ENCODE data around the gene PLEK2.

Gene PLEK2

GRCh38 chr14:67411820-67412421 lies at the start of gene PLEK2:
Gene PLEK2 (minus strand): TSS chr14:67412165. CDS start chr14:67412059, 106 bp downstream.
- H3K27me3 ChIP-seq (ENCODE audit: insufficient read depth, low read depth, severe bottlenecking) = no peaks in the 10 kb centered on the region
- DNase-seq = no peak
- H3K36me3 ChIP-seq = no peaks in the 10 kb centered on the region
- no peaks in the 10 kb centered on the region for H3K9me3 ChIP-seq (ENCODE audit: severe bottlenecking)
- no peak within 1 kb of the TSS for H3K27ac ChIP-seq
- TF ChIP-seq CTCF (IDR thresholded peaks at IDR 0.05; ENCODE audit: low read depth, low read length) = no peak
- no peak within 1 kb of the TSS for H3K4me3 ChIP-seq (ENCODE audit: low read depth, low read length)

- no peak for DNase-seq
- no peak for TF ChIP-seq CTCF (IDR thresholded peaks at IDR 0.05; ENCODE audit: low read depth, low read length)
- Histone ChIP-seq H3K27me3 (ENCODE audit: insufficient read depth, low read depth, severe bottlenecking) (no peaks in the 10 kb centered on the region), H3K36me3 (no peaks in the 10 kb centered on the region), H3K27ac (no peak overlapping the region), H3K4me3 (ENCODE audit: low read depth, low read length) (no peak overlapping the region), H3K9me3 (ENCODE audit: severe bottlenecking) (peaks cover 2% of the 10 kb centered on the region)
Observed at GRCh38 chr14:67461341-67461985, 49.5 kb upstream of the PLEK2 start.

GRCh38 chr14:67459336-67459735 lies 47.4 kb upstream of the PLEK2 start:
- no peak for TF ChIP-seq CTCF (IDR thresholded peaks at IDR 0.05; ENCODE audit: low read depth, low read length)
- Histone ChIP-seq H3K36me3 (no peaks in the 10 kb centered on the region), H3K27me3 (ENCODE audit: insufficient read depth, low read depth, severe bottlenecking) (no peaks in the 10 kb centered on the region), H3K9me3 (ENCODE audit: severe bottlenecking) (peaks cover 2% of the 10 kb centered on the region), H3K27ac (no peak overlapping the region), H3K4me3 (ENCODE audit: low read depth, low read length) (no peak overlapping the region)
- DNase-seq = no peak

- H3K36me3 ChIP-seq = no peaks in the 10 kb centered on the region
- H3K27me3 ChIP-seq (ENCODE audit: insufficient read depth, low read depth, severe bottlenecking) = no peaks in the 10 kb centered on the region
- TF ChIP-seq CTCF (IDR thresholded peaks at IDR 0.05; ENCODE audit: low read depth, low read length) = no peak
- peak overlapping the region; percentile 44; the same call in 1 of the 2 replicates for H3K27ac ChIP-seq
- H3K9me3 ChIP-seq (ENCODE audit: severe bottlenecking) = peaks cover 2% of the 10 kb centered on the region
- peak; percentile 78 for DNase-seq
- H3K4me3 ChIP-seq (ENCODE audit: low read depth, low read length) = no peak overlapping the region
Observed at GRCh38 chr14:67457782-67458181, 45.8 kb upstream of the PLEK2 start.

- Histone ChIP-seq H3K27ac (no peak overlapping the region), H3K27me3 (ENCODE audit: insufficient read depth, low read depth, severe bottlenecking) (no peaks in the 10 kb centered on the region), H3K36me3 (no peaks in the 10 kb centered on the region), H3K4me3 (ENCODE audit: low read depth, low read length) (no peak overlapping the region), H3K9me3 (ENCODE audit: severe bottlenecking) (peaks cover 2% of the 10 kb centered on the region)
- DNase-seq = no peak
- TF ChIP-seq CTCF (IDR thresholded peaks at IDR 0.05; ENCODE audit: low read depth, low read length) = no peak
Observed at GRCh38 chr14:67456732-67457131, 44.8 kb upstream of the PLEK2 start.
